ENCODE results near the gene DDX42.
"Not testable (repeated sequence)": the region's sequence is repeated elsewhere in the genome, so short reads cannot be mapped to it uniquely, and the experiment has no call there.

DDX42 gene

GRCh38 chr17:63792055-63792729 lies 18.2 kb downstream of the DDX42 start:
- TF ChIP-seq CTCF (IDR thresholded peaks at IDR 0.05): no peak
- no peak overlapping the region for H3K4me3 ChIP-seq
- no peak for DNase-seq (ENCODE audit: low spot score)
- H3K27ac ChIP-seq: no peak overlapping the region

GRCh38 chr17:63796375-63796774 lies 22.4 kb downstream of the DDX42 start:
- H3K4me3 ChIP-seq; H3K27ac ChIP-seq; DNase-seq (ENCODE audit: low spot score): not testable (repeated sequence)

GRCh38 chr17:63798572-63799106 lies 24.7 kb downstream of the DDX42 start:
- no peak overlapping the region for H3K4me3 ChIP-seq
- no peak overlapping the region for H3K27ac ChIP-seq
- DNase-seq (ENCODE audit: low spot score): no peak
- no peak for TF ChIP-seq CTCF (IDR thresholded peaks at IDR 0.05)

GRCh38 chr17:63800783-63801182 lies 26.8 kb downstream of the DDX42 start:
- TF ChIP-seq CTCF (IDR thresholded peaks at IDR 0.05): no peak
- Histone ChIP-seq H3K4me3 (no peak overlapping the region), H3K27ac (no peak overlapping the region)
- no peak for DNase-seq (ENCODE audit: low spot score)

GRCh38 chr17:63804328-63804727 lies 30.4 kb downstream of the DDX42 start:
- Histone ChIP-seq H3K4me3 (no peak overlapping the region), H3K27ac (no peak overlapping the region)
- DNase-seq (ENCODE audit: low spot score): no peak
- TF ChIP-seq CTCF (IDR thresholded peaks at IDR 0.05): no peak

GRCh38 chr17:63805591-63805990 lies 31.6 kb downstream of the DDX42 start:
- Histone ChIP-seq H3K4me3 (no peak overlapping the region), H3K27ac (no peak overlapping the region)
- no peak for TF ChIP-seq CTCF (IDR thresholded peaks at IDR 0.05)
- no peak for DNase-seq (ENCODE audit: low spot score)

GRCh38 chr17:63809970-63810369 lies 36.0 kb downstream of the DDX42 start:
- no peak for DNase-seq (ENCODE audit: low spot score)
- TF ChIP-seq CTCF (IDR thresholded peaks at IDR 0.05): no peak
- Histone ChIP-seq H3K27ac (no peak overlapping the region), H3K4me3 (no peak overlapping the region)

All from coronary artery (tissue), 2 donors.